Cardiac fibroblast (primary cell): ENCODE results near the gene SEMA3A.
"Not testable (repeated sequence)": the region's sequence is repeated elsewhere in the genome, so short reads cannot be mapped to it uniquely, and the experiment has no call there.

Experiments
- DNase-seq, 2 donors: peaks; one replicate each; pipeline versions ENCODE4 v3.0.0 to v3.0.0-alpha.2; 2010; ENCODE audit warnings: low read depth in 2 of 2
- H3K4me3 ChIP-seq, 2 donors: replicated peaks in 1 of 2; 1 replicate in 1 of 2; 2 replicates in 1 of 2; pipeline ENCODE4 v1.5.1; 2011; ENCODE audit warnings: low read depth in 2 of 2, low read length in 2 of 2, mild to moderate bottlenecking in 2 of 2, moderate library complexity in 1 of 2
- TF ChIP-seq, protein P1 (sequence below): IDR thresholded peaks from one replicate; pipeline ENCODE4 v1.5.1; 2011; ENCODE audit warnings: low read depth, mild to moderate bottlenecking, low read length, inconsistent platforms

Gene SEMA3A

GRCh38 chr7:84069033-84069432 is 125.6 kb downstream of the SEMA3A start:
- peak in 1 of 2 donors; percentile 48 for DNase-seq
- TF ChIP-seq, protein P1, sequence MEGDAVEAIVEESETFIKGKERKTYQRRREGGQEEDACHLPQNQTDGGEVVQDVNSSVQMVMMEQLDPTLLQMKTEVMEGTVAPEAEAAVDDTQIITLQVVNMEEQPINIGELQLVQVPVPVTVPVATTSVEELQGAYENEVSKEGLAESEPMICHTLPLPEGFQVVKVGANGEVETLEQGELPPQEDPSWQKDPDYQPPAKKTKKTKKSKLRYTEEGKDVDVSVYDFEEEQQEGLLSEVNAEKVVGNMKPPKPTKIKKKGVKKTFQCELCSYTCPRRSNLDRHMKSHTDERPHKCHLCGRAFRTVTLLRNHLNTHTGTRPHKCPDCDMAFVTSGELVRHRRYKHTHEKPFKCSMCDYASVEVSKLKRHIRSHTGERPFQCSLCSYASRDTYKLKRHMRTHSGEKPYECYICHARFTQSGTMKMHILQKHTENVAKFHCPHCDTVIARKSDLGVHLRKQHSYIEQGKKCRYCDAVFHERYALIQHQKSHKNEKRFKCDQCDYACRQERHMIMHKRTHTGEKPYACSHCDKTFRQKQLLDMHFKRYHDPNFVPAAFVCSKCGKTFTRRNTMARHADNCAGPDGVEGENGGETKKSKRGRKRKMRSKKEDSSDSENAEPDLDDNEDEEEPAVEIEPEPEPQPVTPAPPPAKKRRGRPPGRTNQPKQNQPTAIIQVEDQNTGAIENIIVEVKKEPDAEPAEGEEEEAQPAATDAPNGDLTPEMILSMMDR: no peak
- H3K4me3 ChIP-seq: no peak overlapping the region

- not testable (repeated sequence) for DNase-seq, H3K4me3 ChIP-seq
Observed at GRCh38 chr7:84062489-84062901, 132.1 kb downstream of the SEMA3A start.

GRCh38 chr7:84060760-84061261 is 133.8 kb downstream of the SEMA3A start:
- peak; percentile 27 to 62 for DNase-seq
- TF ChIP-seq, protein P1: no peak
- H3K4me3 ChIP-seq: no peak overlapping the region

DNA sequence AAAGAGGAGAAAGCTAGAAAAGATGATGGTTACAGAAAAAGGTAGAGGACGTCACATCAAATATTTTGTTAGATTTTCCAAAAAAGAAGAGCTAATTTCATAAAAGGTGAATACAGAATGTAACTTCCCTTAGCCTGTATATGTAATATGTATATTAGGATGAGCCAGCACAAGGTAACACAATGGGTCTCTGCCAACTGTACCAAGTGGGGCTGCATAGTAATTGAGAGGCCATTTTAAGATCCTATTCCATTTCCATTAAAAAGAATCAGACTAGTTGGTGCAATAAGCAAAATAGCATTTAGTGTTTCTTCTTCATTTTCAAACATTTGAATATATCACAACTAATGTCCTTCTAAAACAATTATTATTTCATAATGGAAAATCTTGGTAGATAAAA is 134.6 kb downstream of the SEMA3A start:
- TF ChIP-seq, protein P1: no peak
- DNase-seq: no peak
- H3K4me3 ChIP-seq: no peak overlapping the region

DNA sequence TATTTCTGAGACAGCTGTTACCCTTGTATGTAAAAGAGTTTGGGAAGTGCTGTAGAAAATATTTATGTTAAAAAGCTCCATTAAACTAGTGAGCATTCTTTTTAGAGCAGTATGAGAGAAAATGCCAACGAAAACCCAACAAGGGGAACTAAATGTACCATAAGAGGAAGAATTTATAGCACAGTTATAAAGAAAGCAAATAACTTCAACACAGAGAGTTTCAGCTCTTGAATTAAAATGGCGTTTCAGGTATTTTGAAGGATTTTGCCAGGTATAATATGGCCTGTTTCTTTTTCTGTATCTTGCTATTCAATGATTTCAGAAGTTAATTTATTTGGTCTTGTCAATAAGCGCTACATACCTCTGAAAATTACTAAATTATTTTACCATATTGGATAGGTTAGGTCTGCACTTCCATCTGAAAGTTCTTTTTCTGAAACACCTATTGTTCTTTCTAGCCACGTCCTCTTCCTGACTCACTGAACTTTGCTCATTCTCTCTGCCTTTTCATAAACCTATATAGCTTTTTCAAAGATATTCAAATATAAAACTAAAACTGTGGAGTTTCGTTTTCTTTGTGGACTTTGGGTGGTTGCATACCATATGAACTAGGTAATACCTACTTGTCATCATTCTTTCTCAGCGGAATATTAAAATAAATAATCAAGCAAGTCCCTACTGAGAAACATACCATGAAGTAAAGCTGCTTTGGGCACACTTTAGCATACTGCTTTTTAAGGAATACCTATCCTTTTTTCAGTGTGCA is 136.1 kb downstream of the SEMA3A start:
- TF ChIP-seq, protein P1: no peak
- H3K4me3 ChIP-seq: no peak overlapping the region
- DNase-seq: peak in 1 of 2 donors; percentile 63

GRCh38 chr7:84057576-84057975 is 137.0 kb downstream of the SEMA3A start:
- TF ChIP-seq, protein P1: no peak
- H3K4me3 ChIP-seq: no peak overlapping the region
- DNase-seq: no peak

DNA sequence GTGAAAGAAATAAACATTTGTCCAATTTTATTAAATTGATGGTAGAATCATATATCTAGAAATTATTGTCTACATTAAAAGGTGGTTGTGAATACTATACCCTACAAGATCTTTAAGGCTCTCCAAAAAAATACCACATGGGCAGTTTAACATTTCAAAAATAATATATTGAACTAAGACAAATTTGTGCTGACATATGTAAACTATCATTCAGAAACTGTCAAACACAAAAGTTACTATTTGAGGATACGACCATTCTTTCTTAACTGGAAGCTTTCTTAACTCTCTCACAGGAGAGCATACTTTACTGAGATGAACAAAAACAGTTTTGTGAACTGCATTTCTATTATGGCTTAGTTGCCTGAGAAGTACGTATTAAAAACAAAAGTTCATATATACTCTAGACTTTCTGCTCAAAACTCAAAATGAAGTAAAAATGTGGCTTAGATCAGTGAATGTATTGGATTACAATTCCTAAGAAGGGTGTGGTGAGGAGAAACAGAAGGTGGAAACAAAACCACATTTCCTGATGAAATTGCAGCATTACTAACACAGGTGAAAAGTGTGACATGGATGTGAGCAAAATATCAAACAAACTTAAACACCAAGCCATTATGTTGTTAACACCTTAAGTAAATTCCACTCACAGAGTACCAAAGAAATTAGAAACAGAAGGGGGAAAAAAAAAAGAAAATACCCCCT is 138.5 kb downstream of the SEMA3A start:
- DNase-seq: no peak
- no peak overlapping the region for H3K4me3 ChIP-seq
- TF ChIP-seq, protein P1: no peak

- not testable (repeated sequence) for DNase-seq, H3K4me3 ChIP-seq
Observed at GRCh38 chr7:84055199-84055598, 139.4 kb downstream of the SEMA3A start.
